HepG2 (cell line): Measurements from ENCODE around the gene CTNNBL1. TPM values are rescaled to one million over a fixed set of nuclear protein-coding genes. Genes with fewer than 3 reads are reported as not detected.

Source experiments
- AKAP8 ChIP-seq: sonication (generic); formaldehyde crosslinking; IDR thresholded peaks from 2 replicates; pipeline ENCODE4 v1.5.1; 2020; ENCODE audit warnings: mild to moderate bottlenecking, missing genetic modification reagents
- CCAR2 ChIP-seq: fragments of 200-400 bp; formaldehyde crosslinking; optimal IDR thresholded peaks from 2 replicates; pipeline ENCODE3; 2018; ENCODE audit warnings: low read depth, mild to moderate bottlenecking, low read length, moderate library complexity
- CCDC6 ChIP-seq: sonication (generic); formaldehyde crosslinking; IDR thresholded peaks from 2 replicates; pipeline ENCODE4 v1.8.1; 2022; ENCODE audit warnings: mild to moderate bottlenecking, missing genetic modification reagents, moderate library complexity
- CERS6 ChIP-seq: sonication (generic); formaldehyde crosslinking; IDR thresholded peaks from 2 replicates; pipeline ENCODE4 v1.5.0; 2020; ENCODE audit warnings: missing genetic modification reagents
- EZH2 ChIP-seq: conservative IDR thresholded peaks from 2 replicates; pipeline ENCODE4 v1.6.1; 2012; ENCODE audit warnings: mild to moderate bottlenecking, low read depth, low read length, moderate library complexity
- FOXA3 ChIP-seq: IDR thresholded peaks from 2 replicates; pipeline ENCODE4 v1.6.1; 2016; ENCODE audit warnings: missing genetic modification reagents, missing compliant biosample characterization
- FOXK1 ChIP-seq: sonication (generic); formaldehyde crosslinking; IDR thresholded peaks from 2 replicates; pipeline ENCODE4 v1.4.0; 2020; ENCODE audit warnings: low read depth, missing genetic modification reagents, borderline replicate concordance
- GLI4 ChIP-seq: sonication (generic); formaldehyde crosslinking; IDR thresholded peaks from 2 replicates; pipeline ENCODE4 v1.5.1; 2020; ENCODE audit warnings: missing genetic modification reagents, mild to moderate bottlenecking, moderate library complexity, borderline replicate concordance
- GMEB1 ChIP-seq: sonication (generic); formaldehyde crosslinking; IDR thresholded peaks from 2 replicates; pipeline ENCODE4 v1.5.1; 2020; ENCODE audit warnings: missing genetic modification reagents, mild to moderate bottlenecking, borderline replicate concordance
- HOXD1 ChIP-seq: sonication (generic); formaldehyde crosslinking; IDR thresholded peaks from 2 replicates; pipeline ENCODE4 v1.5.0; 2020; ENCODE audit warnings: missing genetic modification reagents
- KDM5A ChIP-seq: fragments of 200-600 bp; sonication (generic); IDR thresholded peaks from 2 replicates; pipeline ENCODE4 v1.7.0; 2018; ENCODE audit warnings: antibody characterized with exemption, mild to moderate bottlenecking, low read length, borderline replicate concordance
- KLF15 ChIP-seq: sonication (generic); formaldehyde crosslinking; IDR thresholded peaks from 2 replicates; pipeline ENCODE4 v1.8.1; 2023; ENCODE audit warnings: borderline replicate concordance, mild to moderate bottlenecking, inconsistent platforms, missing genetic modification reagents, mixed read lengths
- MIXL1 ChIP-seq: IDR thresholded peaks from 2 replicates; pipeline ENCODE4 v1.6.1; 2016
- MTF2 ChIP-seq: sonication (generic); formaldehyde crosslinking; IDR thresholded peaks from 2 replicates; pipeline ENCODE4 v1.5.0; 2020; ENCODE audit warnings: missing genetic modification reagents, borderline replicate concordance
- NR3C1 ChIP-seq: sonication (generic); formaldehyde crosslinking; IDR thresholded peaks from 2 replicates; pipeline ENCODE4 v1.4.0; 2020; ENCODE audit warnings: missing genetic modification reagents
- REXO4 ChIP-seq: sonication (generic); formaldehyde crosslinking; IDR thresholded peaks from 2 replicates; pipeline ENCODE4 v1.8.0; 2022; ENCODE audit warnings: missing genetic modification reagents, mild to moderate bottlenecking, borderline replicate concordance
- SCMH1 ChIP-seq: sonication (generic); formaldehyde crosslinking; IDR thresholded peaks from 2 replicates; pipeline ENCODE4 v1.9.0; 2021; ENCODE audit warnings: missing genetic modification reagents, mild to moderate bottlenecking, borderline replicate concordance
- THAP11 ChIP-seq: IDR thresholded peaks from 2 replicates; pipeline ENCODE4 v1.6.1; 2016; ENCODE audit warnings: missing biosample characterization, missing genetic modification reagents
- THYN1 ChIP-seq: sonication (generic); formaldehyde crosslinking; IDR thresholded peaks from 2 replicates; pipeline ENCODE4 v1.8.1; 2023; ENCODE audit warnings: low read depth, mild to moderate bottlenecking, moderate library complexity, missing genetic modification reagents, borderline replicate concordance
- TOE1 ChIP-seq: sonication (generic); formaldehyde crosslinking; IDR thresholded peaks from 2 replicates; pipeline ENCODE4 v1.4.0; 2020; ENCODE audit warnings: mild to moderate bottlenecking, missing genetic modification reagents
- YY1 ChIP-seq: IDR thresholded peaks from 2 replicates; pipeline ENCODE4 v1.6.1; 2011; ENCODE audit warnings: low read length, low read depth, moderate library complexity, mild to moderate bottlenecking; ENCODE audit not compliant: insufficient read depth, insufficient replicate concordance
- ZBTB1 ChIP-seq: sonication (generic); formaldehyde crosslinking; IDR thresholded peaks from 2 replicates; pipeline ENCODE4 v1.4.0; 2020; ENCODE audit warnings: missing genetic modification reagents, borderline replicate concordance
- ZBTB2 ChIP-seq: sonication (generic); formaldehyde crosslinking; IDR thresholded peaks from 2 replicates; pipeline ENCODE4 v1.8.0; 2022; ENCODE audit warnings: low read depth, missing genetic modification reagents
- ZNF136 ChIP-seq: sonication (generic); formaldehyde crosslinking; IDR thresholded peaks from 2 replicates; pipeline ENCODE4 v1.8.1; 2022; ENCODE audit warnings: low read depth, mild to moderate bottlenecking, moderate library complexity, missing genetic modification reagents
- ZNF331 ChIP-seq: sonication (generic); formaldehyde crosslinking; IDR thresholded peaks from 2 replicates; pipeline ENCODE4 v1.4.0; 2020; ENCODE audit warnings: missing genetic modification reagents
- ZNF335 ChIP-seq: sonication (generic); formaldehyde crosslinking; IDR thresholded peaks from 2 replicates; pipeline ENCODE4 v1.4.0; 2020; ENCODE audit warnings: missing genetic modification reagents
- ZNF414 ChIP-seq: sonication (generic); formaldehyde crosslinking; IDR thresholded peaks from 2 replicates; pipeline ENCODE4 v1.5.0; 2020; ENCODE audit warnings: missing genetic modification reagents
- ZNF543 ChIP-seq: sonication (generic); formaldehyde crosslinking; IDR thresholded peaks from 2 replicates; pipeline ENCODE4 v1.4.0; 2020; ENCODE audit warnings: mild to moderate bottlenecking, missing genetic modification reagents
- ZNF563 ChIP-seq: sonication (generic); formaldehyde crosslinking; IDR thresholded peaks from 2 replicates; pipeline ENCODE4 v1.8.0; 2022; ENCODE audit warnings: mild to moderate bottlenecking, moderate library complexity, missing genetic modification reagents
- polyA plus RNA-seq, 8 experiments: library from polyadenylated mRNA; depleted of rRNA in 3 of 8; stranded (reverse) in 7 of 8; unstranded in 1 of 8; fragments of >200 nt; fragmentation: Illumina TruSeq in 4 of 8; extraction: Trizol in 4 of 8; gene quantifications; 2 replicates each; pipeline versions ENCODE4 v1.2.1 to v1.2.3, GENCODE V29; 2011 to 2016; ENCODE audit warnings: low read depth in 4 of 8, missing spikeins in 1 of 8, mixed read lengths in 1 of 8; ENCODE audit not compliant: insufficient read depth in 1 of 8
- total RNA-seq, 5 experiments: library from RNA; depleted of rRNA; stranded (reverse); fragments of >200 nt; fragmentation: Illumina TruSeq; extraction: Trizol; gene quantifications; 2 replicates each; pipeline ENCODE4 v1.2.3, GENCODE V29; 2016; ENCODE audit warnings: low read depth in 1 of 5

The CTNNBL1 gene
- total and polyA plus RNA-seq, 2 of the 13 experiments (the other 11 are each of a cell fraction or from before 2014, with no cell fraction given): 49.3 to 94.6 TPM

GRCh38 chr20:37651932-37652331 is 41.9 kb upstream of the CTNNBL1 start (continued):
- no peak for TF ChIP-seq NR3C1 (CRISPR knock-in tag)
- TF ChIP-seq SCMH1: no peak
- TF ChIP-seq FOXA3: 0 out of 2 replicates have a peak, but pooled peaks have one; percentile 9
- TF ChIP-seq ZNF414: no peak
- no peak for TF ChIP-seq ZNF335 (CRISPR knock-in tag)
- TF ChIP-seq REXO4: no peak
- TF ChIP-seq MIXL1 (CRISPR knock-in tag): 0 out of 2 replicates have a peak, but pooled peaks have one; percentile 54
- no peak for TF ChIP-seq HOXD1 (CRISPR knock-in tag)
- TF ChIP-seq YY1: peak; percentile 50
- no peak for TF ChIP-seq GMEB1 (CRISPR knock-in tag)
- no peak for TF ChIP-seq CERS6 (CRISPR knock-in tag)
- TF ChIP-seq ZBTB2 (CRISPR knock-in tag): no peak
- TF ChIP-seq CCDC6: no peak
- TF ChIP-seq ZNF543 (CRISPR knock-in tag): no peak
- no peak for TF ChIP-seq EZH2
- TF ChIP-seq THYN1 (CRISPR knock-in tag): no peak
- no peak for TF ChIP-seq THAP11
- no peak for TF ChIP-seq FOXK1
- no peak for TF ChIP-seq KLF15 (CRISPR knock-in tag)
- no peak for TF ChIP-seq ZNF136 (CRISPR knock-in tag)
- no peak for TF ChIP-seq AKAP8
- no peak for TF ChIP-seq TOE1 (CRISPR knock-in tag)
- no peak for TF ChIP-seq GLI4 (CRISPR knock-in tag)
- TF ChIP-seq MTF2: no peak
- TF ChIP-seq ZNF331 (CRISPR knock-in tag): peak; percentile 21; the same call in 1 of the 2 replicates
- TF ChIP-seq KDM5A: no peak
- TF ChIP-seq CCAR2: no peak
- TF ChIP-seq ZNF563: no peak
- TF ChIP-seq ZBTB1 (CRISPR knock-in tag): no peak
